ENCODE data around the gene UVRAG.

DNA sequence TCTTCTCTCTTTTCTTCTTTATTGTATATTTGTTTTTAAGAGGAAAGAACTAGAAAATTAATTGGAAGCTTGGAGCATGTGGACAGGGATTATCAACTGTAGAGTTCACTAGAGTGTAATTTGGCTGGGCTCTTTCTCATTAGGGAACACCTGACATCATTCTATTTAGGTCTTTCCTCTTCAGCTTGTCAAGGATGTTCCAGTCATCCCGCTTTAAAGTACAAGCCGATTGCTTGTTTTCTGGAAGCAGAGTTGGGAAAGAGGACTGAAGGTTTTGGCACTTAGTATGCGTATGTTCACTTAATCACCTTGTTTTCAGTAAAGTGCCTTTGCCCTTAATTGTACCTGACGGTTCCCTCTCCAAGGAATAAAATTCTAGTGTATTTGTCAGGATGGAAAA, 279.7 kb downstream of the UVRAG start:
- TF ChIP-seq POLR2A (IDR thresholded peaks at IDR 0.05), result no peak
- TF ChIP-seq, protein P1, sequence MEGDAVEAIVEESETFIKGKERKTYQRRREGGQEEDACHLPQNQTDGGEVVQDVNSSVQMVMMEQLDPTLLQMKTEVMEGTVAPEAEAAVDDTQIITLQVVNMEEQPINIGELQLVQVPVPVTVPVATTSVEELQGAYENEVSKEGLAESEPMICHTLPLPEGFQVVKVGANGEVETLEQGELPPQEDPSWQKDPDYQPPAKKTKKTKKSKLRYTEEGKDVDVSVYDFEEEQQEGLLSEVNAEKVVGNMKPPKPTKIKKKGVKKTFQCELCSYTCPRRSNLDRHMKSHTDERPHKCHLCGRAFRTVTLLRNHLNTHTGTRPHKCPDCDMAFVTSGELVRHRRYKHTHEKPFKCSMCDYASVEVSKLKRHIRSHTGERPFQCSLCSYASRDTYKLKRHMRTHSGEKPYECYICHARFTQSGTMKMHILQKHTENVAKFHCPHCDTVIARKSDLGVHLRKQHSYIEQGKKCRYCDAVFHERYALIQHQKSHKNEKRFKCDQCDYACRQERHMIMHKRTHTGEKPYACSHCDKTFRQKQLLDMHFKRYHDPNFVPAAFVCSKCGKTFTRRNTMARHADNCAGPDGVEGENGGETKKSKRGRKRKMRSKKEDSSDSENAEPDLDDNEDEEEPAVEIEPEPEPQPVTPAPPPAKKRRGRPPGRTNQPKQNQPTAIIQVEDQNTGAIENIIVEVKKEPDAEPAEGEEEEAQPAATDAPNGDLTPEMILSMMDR (IDR thresholded peaks at IDR 0.05 in 8 of 11, conservative IDR thresholded peaks at IDR 0.05 in 3 of 11), result no peak

All from spleen (tissue), 7 donors.